Transverse colon (tissue), 4 donors: ENCODE results near the gene MAGEB3.

Experiments used
- POLR2AphosphoS5 ChIP-seq, 3 donors: sonication (generic); formaldehyde crosslinking; IDR thresholded peaks; one replicate each; pipeline ENCODE4 v1.6.1; 2016; ENCODE audit warnings: antibody characterized with exemption in 3 of 3
- TF ChIP-seq, protein P1 (sequence below), 5 experiments: fragments of 200-600 bp in 3 of 5; fragments of 450-650 bp in 2 of 5; sonication (generic) in 3 of 5; IDR thresholded peaks; 1 replicate in 2 of 5; 2 replicates in 3 of 5; pipeline ENCODE4 v1.5.1; 2016 to 2017; ENCODE audit warnings: antibody characterized with exemption in 5 of 5, inconsistent platforms in 3 of 5, mild to moderate bottlenecking in 2 of 5, moderate library complexity in 1 of 5

- TF ChIP-seq, protein P1, sequence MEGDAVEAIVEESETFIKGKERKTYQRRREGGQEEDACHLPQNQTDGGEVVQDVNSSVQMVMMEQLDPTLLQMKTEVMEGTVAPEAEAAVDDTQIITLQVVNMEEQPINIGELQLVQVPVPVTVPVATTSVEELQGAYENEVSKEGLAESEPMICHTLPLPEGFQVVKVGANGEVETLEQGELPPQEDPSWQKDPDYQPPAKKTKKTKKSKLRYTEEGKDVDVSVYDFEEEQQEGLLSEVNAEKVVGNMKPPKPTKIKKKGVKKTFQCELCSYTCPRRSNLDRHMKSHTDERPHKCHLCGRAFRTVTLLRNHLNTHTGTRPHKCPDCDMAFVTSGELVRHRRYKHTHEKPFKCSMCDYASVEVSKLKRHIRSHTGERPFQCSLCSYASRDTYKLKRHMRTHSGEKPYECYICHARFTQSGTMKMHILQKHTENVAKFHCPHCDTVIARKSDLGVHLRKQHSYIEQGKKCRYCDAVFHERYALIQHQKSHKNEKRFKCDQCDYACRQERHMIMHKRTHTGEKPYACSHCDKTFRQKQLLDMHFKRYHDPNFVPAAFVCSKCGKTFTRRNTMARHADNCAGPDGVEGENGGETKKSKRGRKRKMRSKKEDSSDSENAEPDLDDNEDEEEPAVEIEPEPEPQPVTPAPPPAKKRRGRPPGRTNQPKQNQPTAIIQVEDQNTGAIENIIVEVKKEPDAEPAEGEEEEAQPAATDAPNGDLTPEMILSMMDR (IDR thresholded peaks at IDR 0.05): no peak
- no peak for TF ChIP-seq POLR2AphosphoS5 (IDR thresholded peaks at IDR 0.05)
Measured at GRCh38 chrX:30230395-30230794, at the start of gene MAGEB3.
